SK-N-SH (cell line): ENCODE results near the gene ZNF74.
"Not testable (repeated sequence)": the region's sequence is repeated elsewhere in the genome, so short reads cannot be mapped to it uniquely, and the experiment has no call there.

ENCODE experiments used
- EZH2phosphoT487 ChIP-seq: fragments of 200-600 bp; sonication (generic); IDR thresholded peaks from 2 replicates; pipeline ENCODE4 v1.6.1; 2017; ENCODE audit warnings: low read depth, mixed run types, mild to moderate bottlenecking, antibody characterized with exemption, moderate library complexity, borderline replicate concordance
- POLR2AphosphoS5 ChIP-seq: IDR thresholded peaks from 2 replicates; pipeline ENCODE4 v1.6.1; 2012; ENCODE audit warnings: low read depth, low read length
- RAD21 ChIP-seq: IDR thresholded peaks from 2 replicates; pipeline ENCODE4 v1.6.1; 2012; ENCODE audit warnings: mild to moderate bottlenecking, low read length
- TAF1 ChIP-seq: IDR thresholded peaks from 2 replicates; pipeline ENCODE4 v1.6.1; 2012; ENCODE audit warnings: low read depth, mild to moderate bottlenecking, low read length, moderate library complexity, borderline replicate concordance
- YY1 ChIP-seq: IDR thresholded peaks from 2 replicates; pipeline ENCODE4 v1.4.0; 2012; ENCODE audit warnings: low read depth, mild to moderate bottlenecking
- TF ChIP-seq, protein P1 (sequence below): IDR thresholded peaks from 2 replicates; pipeline ENCODE4 v1.4.0; 2012; ENCODE audit warnings: low read depth
- TF ChIP-seq, protein P2 (sequence below): fragments of 200-600 bp; sonication (generic); IDR thresholded peaks from 2 replicates; pipeline ENCODE4 v1.6.1; 2017; ENCODE audit warnings: antibody characterized with exemption, mild to moderate bottlenecking, moderate library complexity
- TF ChIP-seq, protein P3 (sequence below): fragments of 150-350 bp; IDR thresholded peaks from 2 replicates; pipeline ENCODE4 v1.6.1; 2017; ENCODE audit warnings: antibody characterized with exemption, low read length, low read depth, borderline replicate concordance

DNA sequence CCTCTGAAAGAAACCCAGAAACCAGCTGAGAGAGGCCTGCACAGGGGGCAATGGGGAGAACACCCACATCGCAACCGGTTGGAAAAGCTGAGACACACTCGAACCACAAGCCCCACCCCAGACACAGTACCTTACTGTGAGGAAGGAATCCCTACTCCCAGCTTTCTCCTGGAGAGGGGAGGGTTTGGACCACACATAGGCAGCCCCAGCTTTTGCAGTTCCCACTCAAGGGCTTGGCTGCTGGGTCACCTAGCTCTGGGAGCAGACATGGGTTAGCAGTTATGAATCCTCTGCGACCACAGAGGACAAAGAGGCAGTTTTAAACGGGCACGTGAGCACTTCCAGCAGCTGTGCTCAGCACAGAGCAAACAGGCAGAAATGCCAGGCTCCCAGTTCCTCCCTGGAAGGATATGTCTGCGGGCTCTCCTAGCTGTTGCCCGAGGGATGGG lies 21.5 kb upstream of the ZNF74 start:
- TF ChIP-seq, protein P1, sequence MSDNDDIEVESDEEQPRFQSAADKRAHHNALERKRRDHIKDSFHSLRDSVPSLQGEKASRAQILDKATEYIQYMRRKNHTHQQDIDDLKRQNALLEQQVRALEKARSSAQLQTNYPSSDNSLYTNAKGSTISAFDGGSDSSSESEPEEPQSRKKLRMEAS = not testable (repeated sequence)
- not testable (repeated sequence) for TF ChIP-seq POLR2AphosphoS5, TAF1, EZH2phosphoT487, YY1, RAD21
- TF ChIP-seq, protein P2, sequence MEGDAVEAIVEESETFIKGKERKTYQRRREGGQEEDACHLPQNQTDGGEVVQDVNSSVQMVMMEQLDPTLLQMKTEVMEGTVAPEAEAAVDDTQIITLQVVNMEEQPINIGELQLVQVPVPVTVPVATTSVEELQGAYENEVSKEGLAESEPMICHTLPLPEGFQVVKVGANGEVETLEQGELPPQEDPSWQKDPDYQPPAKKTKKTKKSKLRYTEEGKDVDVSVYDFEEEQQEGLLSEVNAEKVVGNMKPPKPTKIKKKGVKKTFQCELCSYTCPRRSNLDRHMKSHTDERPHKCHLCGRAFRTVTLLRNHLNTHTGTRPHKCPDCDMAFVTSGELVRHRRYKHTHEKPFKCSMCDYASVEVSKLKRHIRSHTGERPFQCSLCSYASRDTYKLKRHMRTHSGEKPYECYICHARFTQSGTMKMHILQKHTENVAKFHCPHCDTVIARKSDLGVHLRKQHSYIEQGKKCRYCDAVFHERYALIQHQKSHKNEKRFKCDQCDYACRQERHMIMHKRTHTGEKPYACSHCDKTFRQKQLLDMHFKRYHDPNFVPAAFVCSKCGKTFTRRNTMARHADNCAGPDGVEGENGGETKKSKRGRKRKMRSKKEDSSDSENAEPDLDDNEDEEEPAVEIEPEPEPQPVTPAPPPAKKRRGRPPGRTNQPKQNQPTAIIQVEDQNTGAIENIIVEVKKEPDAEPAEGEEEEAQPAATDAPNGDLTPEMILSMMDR = not testable (repeated sequence)
- TF ChIP-seq, protein P3, sequence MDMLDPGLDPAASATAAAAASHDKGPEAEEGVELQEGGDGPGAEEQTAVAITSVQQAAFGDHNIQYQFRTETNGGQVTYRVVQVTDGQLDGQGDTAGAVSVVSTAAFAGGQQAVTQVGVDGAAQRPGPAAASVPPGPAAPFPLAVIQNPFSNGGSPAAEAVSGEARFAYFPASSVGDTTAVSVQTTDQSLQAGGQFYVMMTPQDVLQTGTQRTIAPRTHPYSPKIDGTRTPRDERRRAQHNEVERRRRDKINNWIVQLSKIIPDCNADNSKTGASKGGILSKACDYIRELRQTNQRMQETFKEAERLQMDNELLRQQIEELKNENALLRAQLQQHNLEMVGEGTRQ = not testable (repeated sequence)
